ENCODE data around the gene KRTAP20-2.

- TF ChIP-seq EZH2 (IDR thresholded peaks at IDR 0.05; ENCODE audit: borderline replicate concordance, insufficient read depth, low read depth, low read length, poor library complexity, severe bottlenecking) (no peak), CTCF (IDR thresholded peaks at IDR 0.05) (no peak)
Measured at GRCh38 chr21:30680586-30680985, 45.6 kb downstream of the KRTAP20-2 start.
